Femur (tissue), 1 donor: ENCODE measurements around the gene CTIF.

Experiments
- DNase-seq: peaks from one replicate; pipeline ENCODE4 v3.0.0-alpha.2; 2017

Gene CTIF

GRCh38 chr18:48552130-48552529 is 13.3 kb downstream of the CTIF start:
- DNase-seq = no peak

- DNase-seq = no peak
Observed at GRCh38 chr18:48553236-48553635, 14.4 kb downstream of the CTIF start.

GRCh38 chr18:48554610-48555400 is 16.0 kb downstream of the CTIF start:
- DNase-seq = no peak

- no peak for DNase-seq
Observed at GRCh38 chr18:48555465-48555995, 16.7 kb downstream of the CTIF start.

GRCh38 chr18:48557640-48558174 is 18.9 kb downstream of the CTIF start:
- DNase-seq = no peak

GRCh38 chr18:48558248-48558647 is 19.4 kb downstream of the CTIF start:
- no peak for DNase-seq

- no peak for DNase-seq
Observed at GRCh38 chr18:48560491-48560890, 21.7 kb downstream of the CTIF start.

GRCh38 chr18:48562075-48562474 is 23.2 kb downstream of the CTIF start:
- DNase-seq = no peak

GRCh38 chr18:48563027-48563426 is 24.2 kb downstream of the CTIF start:
- no peak for DNase-seq

GRCh38 chr18:48564139-48564538 is 25.3 kb downstream of the CTIF start:
- DNase-seq = no peak

GRCh38 chr18:48565105-48565504 is 26.3 kb downstream of the CTIF start:
- no peak for DNase-seq

- DNase-seq = no peak
Observed at GRCh38 chr18:48566589-48566988, 27.8 kb downstream of the CTIF start.

- DNase-seq = no peak
Observed at GRCh38 chr18:48567388-48567787, 28.6 kb downstream of the CTIF start.

- DNase-seq = no peak
Observed at GRCh38 chr18:48569139-48569914, 30.5 kb downstream of the CTIF start.

- no peak for DNase-seq
Observed at GRCh38 chr18:48569915-48570264, 31.1 kb downstream of the CTIF start.

GRCh38 chr18:48570313-48570712 is 31.5 kb downstream of the CTIF start:
- DNase-seq = no peak

GRCh38 chr18:48571639-48572384 is 33.0 kb downstream of the CTIF start:
- DNase-seq = no peak

- DNase-seq = no peak
Observed at GRCh38 chr18:48572402-48573126, 33.7 kb downstream of the CTIF start.

- DNase-seq = no peak
Observed at GRCh38 chr18:48573632-48574283, 34.9 kb downstream of the CTIF start.

GRCh38 chr18:48574667-48575300 is 36.0 kb downstream of the CTIF start:
- DNase-seq = no peak

GRCh38 chr18:48575301-48575657 is 36.4 kb downstream of the CTIF start:
- no peak for DNase-seq
